22Rv1 (cell line): Measurements from ENCODE around the gene ATP1B3.
"Not testable (repeated sequence)": the region's sequence is repeated elsewhere in the genome, so short reads cannot be mapped to it uniquely, and the experiment has no call there.

Experiments used
- H3K27ac ChIP-seq: fragments of 450-650 bp; 2 replicates; pipeline ENCODE4 v1.5.1; 2017
- ZFX ChIP-seq: fragments of 450-650 bp; IDR thresholded peaks from 2 replicates; pipeline ENCODE4 v1.6.1; 2017; ENCODE audit warnings: antibody characterized with exemption, borderline replicate concordance
- TF ChIP-seq, protein P1 (sequence below): fragments of 450-650 bp; IDR thresholded peaks from 2 replicates; pipeline ENCODE4 v1.5.1; 2017; ENCODE audit warnings: mild to moderate bottlenecking

The ATP1B3 gene

DNA sequence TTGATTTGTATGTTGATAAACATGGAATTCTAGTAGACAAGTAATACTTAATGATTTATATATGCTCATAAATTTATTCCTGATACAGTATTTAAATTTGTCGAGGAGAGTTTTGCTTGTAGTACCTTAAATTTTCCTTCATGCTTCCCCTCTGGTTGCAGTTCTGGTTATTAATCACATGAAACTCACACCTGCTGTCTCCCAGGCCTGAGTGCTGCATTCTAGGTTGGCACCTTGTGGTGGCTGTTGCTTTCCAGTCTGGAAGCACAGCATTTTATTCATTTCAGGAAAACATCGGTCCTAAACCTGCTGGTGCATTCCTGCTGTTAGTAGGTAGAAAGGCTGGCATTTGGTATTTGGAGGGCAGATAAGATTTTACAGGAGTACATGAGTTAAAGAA is 44.9 kb downstream of the ATP1B3 start:
- no peak for TF ChIP-seq ZFX
- TF ChIP-seq, protein P1, sequence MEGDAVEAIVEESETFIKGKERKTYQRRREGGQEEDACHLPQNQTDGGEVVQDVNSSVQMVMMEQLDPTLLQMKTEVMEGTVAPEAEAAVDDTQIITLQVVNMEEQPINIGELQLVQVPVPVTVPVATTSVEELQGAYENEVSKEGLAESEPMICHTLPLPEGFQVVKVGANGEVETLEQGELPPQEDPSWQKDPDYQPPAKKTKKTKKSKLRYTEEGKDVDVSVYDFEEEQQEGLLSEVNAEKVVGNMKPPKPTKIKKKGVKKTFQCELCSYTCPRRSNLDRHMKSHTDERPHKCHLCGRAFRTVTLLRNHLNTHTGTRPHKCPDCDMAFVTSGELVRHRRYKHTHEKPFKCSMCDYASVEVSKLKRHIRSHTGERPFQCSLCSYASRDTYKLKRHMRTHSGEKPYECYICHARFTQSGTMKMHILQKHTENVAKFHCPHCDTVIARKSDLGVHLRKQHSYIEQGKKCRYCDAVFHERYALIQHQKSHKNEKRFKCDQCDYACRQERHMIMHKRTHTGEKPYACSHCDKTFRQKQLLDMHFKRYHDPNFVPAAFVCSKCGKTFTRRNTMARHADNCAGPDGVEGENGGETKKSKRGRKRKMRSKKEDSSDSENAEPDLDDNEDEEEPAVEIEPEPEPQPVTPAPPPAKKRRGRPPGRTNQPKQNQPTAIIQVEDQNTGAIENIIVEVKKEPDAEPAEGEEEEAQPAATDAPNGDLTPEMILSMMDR = no peak
- H3K27ac ChIP-seq = no peak overlapping the region

- not testable (repeated sequence) for H3K27ac ChIP-seq
Observed at GRCh38 chr3:141925677-141926076, 49.2 kb downstream of the ATP1B3 start.

DNA sequence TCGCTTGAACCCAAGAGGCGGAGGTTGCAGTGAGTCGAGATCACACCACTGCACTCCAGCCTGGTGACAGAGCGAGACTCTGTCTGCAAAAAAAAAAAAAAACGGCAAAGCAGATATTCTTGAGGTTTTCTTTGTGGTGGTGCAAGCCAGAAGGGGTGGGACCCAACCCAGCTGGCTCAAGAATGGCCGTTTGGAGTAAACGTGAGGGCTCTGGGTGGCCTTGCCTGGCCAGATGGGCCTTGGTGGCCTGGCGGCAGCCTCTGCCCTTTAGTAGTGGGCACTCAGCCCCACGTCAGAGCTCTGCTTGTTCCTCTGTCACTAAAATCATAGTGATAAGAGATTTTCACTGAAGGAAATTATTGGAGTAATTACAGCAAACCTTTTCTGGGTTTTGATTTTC is 50.5 kb downstream of the ATP1B3 start:
- H3K27ac ChIP-seq = no peak overlapping the region
- TF ChIP-seq, protein P1 = no peak
- TF ChIP-seq ZFX = no peak

DNA sequence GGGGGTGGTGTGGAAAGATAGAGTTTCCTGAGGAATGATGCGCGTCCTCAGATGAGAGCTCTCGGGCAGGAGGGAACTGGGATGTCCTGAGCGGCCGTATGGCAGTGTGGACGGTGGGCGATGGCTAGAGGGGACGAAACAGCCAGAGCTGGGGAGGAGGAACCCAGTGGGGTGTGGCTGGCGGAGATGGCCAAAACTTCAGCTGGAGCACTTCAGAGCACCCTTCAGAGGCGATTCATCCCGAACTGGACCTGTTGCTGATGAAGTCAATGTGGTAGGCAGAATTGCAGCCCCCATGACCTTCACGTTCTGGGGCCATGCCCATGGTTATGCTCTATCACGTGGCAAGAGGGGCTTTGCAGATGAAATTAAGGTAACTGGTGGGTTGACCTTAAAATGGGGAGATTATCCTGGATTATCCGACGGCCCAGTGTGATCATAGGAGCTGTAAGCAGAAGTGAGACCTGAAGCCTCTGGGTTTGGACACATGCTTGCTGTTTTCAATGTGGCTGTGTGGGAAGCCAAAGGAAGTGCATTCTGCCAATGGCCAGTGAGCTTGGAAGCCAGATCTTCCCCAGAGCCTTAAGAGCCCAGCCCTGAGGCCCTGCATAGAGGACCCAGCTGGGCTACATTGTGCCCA is 52.3 kb downstream of the ATP1B3 start:
- TF ChIP-seq ZFX = no peak
- TF ChIP-seq, protein P1 = no peak

GRCh38 chr3:141929341-141929995 is 53.0 kb downstream of the ATP1B3 start:
- TF ChIP-seq ZFX = no peak
- TF ChIP-seq, protein P1 = no peak
- H3K27ac ChIP-seq = no peak overlapping the region

More for the DNA sequence above, 52.3 kb downstream of the ATP1B3 start:
- H3K27ac ChIP-seq = no peak overlapping the region

DNA sequence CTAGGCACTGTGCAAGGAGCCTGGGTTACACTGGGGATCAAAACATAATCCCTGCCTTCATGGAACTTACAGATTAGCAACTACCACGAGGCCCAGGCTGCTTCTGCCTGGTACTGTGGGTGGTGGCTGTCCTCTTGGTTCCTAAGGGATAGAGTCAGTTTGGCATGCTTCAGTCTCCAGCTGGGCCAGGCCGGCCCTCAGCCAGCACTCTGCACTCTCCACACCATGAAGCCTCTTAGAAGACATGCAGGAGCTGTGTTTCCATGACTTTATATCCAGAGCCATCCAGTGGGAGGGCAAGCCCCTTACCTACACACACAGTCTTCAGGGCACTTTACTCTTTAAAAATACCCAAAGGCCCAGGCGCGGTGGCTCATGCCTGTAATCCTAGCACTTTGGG is 54.4 kb downstream of the ATP1B3 start:
- no peak overlapping the region for H3K27ac ChIP-seq
- no peak for TF ChIP-seq ZFX
- TF ChIP-seq, protein P1 = no peak

- H3K27ac ChIP-seq = no peak overlapping the region
- no peak for TF ChIP-seq ZFX
- TF ChIP-seq, protein P1 = no peak
Observed at GRCh38 chr3:141933421-141934300, 57.2 kb downstream of the ATP1B3 start.
